OCI-LY1 (cell line): Measurements from ENCODE around the gene PHF8.

Experiments
- H2AFZ ChIP-seq: fragments of 200-600 bp; sonication (generic), shearing (Covaris generic); 2 replicates; pipeline ENCODE4 v1.6.0; 2014; ENCODE audit warnings: antibody characterized with exemption, mild to moderate bottlenecking, low read length
- H3F3A ChIP-seq: fragments of 200-600 bp; sonication (generic), shearing (Covaris generic); 2 replicates; pipeline ENCODE4 v1.6.0; 2014; ENCODE audit warnings: mild to moderate bottlenecking, antibody characterized with exemption, low read length, moderate library complexity; ENCODE audit not compliant: insufficient read depth
- H3K27ac ChIP-seq: fragments of 200-600 bp; sonication (generic); 2 replicates; pipeline ENCODE4 v1.5.1; 2014; ENCODE audit warnings: low read length, mixed run types, mild to moderate bottlenecking, low read depth; ENCODE audit not compliant: poor library complexity, severe bottlenecking
- H3K27me3 ChIP-seq: fragments of 200-600 bp; sonication (generic); 2 replicates; pipeline ENCODE4 v1.6.0; 2014; ENCODE audit warnings: antibody characterized with exemption, mild to moderate bottlenecking, low read length, moderate library complexity; ENCODE audit not compliant: insufficient read depth
- H3K36me3 ChIP-seq: fragments of 200-600 bp; sonication (generic); 2 replicates; pipeline ENCODE4 v1.6.1; 2014; ENCODE audit warnings: mild to moderate bottlenecking, antibody characterized with exemption, low read length, moderate library complexity, mixed read lengths; ENCODE audit not compliant: insufficient read depth
- H3K4me1 ChIP-seq: fragments of 200-600 bp; sonication (generic); 2 replicates; pipeline ENCODE4 v1.5.1; 2014; ENCODE audit warnings: mild to moderate bottlenecking, low read length, moderate library complexity; ENCODE audit not compliant: insufficient read depth, severe bottlenecking
- H3K4me2 ChIP-seq: fragments of 200-600 bp; sonication (generic), shearing (Covaris generic); 2 replicates; pipeline ENCODE4 v1.6.1; 2014; ENCODE audit warnings: low read length
- H3K4me3 ChIP-seq: fragments of 200-600 bp; sonication (generic); 2 replicates; pipeline ENCODE4 v1.5.1; 2014; ENCODE audit warnings: low read length, low read depth, mild to moderate bottlenecking, mixed read lengths; ENCODE audit not compliant: poor library complexity, severe bottlenecking
- H3K79me2 ChIP-seq: fragments of 200-600 bp; shearing (Covaris generic); 2 replicates; pipeline ENCODE4 v1.6.1; 2016; ENCODE audit warnings: mixed run types, low read length, mixed read lengths; ENCODE audit not compliant: insufficient read depth
- H3K9ac ChIP-seq: fragments of 200-600 bp; sonication (generic), shearing (Covaris generic); 2 replicates; pipeline ENCODE4 v1.6.1; 2014; ENCODE audit warnings: mild to moderate bottlenecking, low read length, mixed read lengths
- H3K9me2 ChIP-seq: fragments of 200-600 bp; sonication (generic), shearing (Covaris generic); 2 replicates; pipeline ENCODE4 v1.6.1; 2014; ENCODE audit warnings: low read depth, mild to moderate bottlenecking, low read length, mixed read lengths
- H3K9me3 ChIP-seq: fragments of 200-600 bp; shearing (Covaris generic); 2 replicates; pipeline ENCODE4 v1.6.1; 2014; ENCODE audit warnings: low read length, mixed read lengths
- H4K20me1 ChIP-seq: fragments of 200-600 bp; sonication (generic), shearing (Covaris generic); 2 replicates; pipeline ENCODE4 v1.6.0; 2016; ENCODE audit warnings: mild to moderate bottlenecking, low read length; ENCODE audit not compliant: insufficient read depth
- EZH2 ChIP-seq: fragments of 200-600 bp; sonication (generic), shearing (Covaris generic); IDR thresholded peaks from 2 replicates; pipeline ENCODE4 v1.8.0; 2017; ENCODE audit warnings: borderline replicate concordance, mixed run types, mild to moderate bottlenecking, antibody characterized with exemption, low read length, moderate library complexity, mixed read lengths
- TF ChIP-seq, protein P1 (sequence below): fragments of 200-600 bp; sonication (generic), shearing (Covaris generic); IDR thresholded peaks from 2 replicates; pipeline ENCODE4 v1.5.1; 2017; ENCODE audit warnings: mild to moderate bottlenecking, antibody characterized with exemption, low read length, moderate library complexity, mixed read lengths

The PHF8 gene

DNA sequence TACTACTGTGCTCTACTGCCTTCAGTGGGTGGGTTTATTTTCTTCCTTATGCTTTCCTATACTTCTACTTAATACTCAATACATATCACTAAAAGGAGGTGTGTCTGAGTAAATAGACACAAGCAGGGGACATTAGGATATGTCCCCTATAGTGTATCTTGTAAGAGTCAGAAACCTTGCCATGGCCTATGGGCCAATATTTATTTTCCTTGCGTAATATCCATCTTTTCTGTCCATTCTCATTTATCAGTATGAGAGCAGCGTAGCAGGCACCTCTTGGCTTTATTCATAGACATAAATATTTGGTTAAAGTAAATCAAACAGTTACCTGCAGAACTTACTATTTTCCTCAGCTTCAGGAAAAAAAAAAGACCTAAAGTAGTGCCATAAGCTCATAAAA is 46.6 kb upstream of the PHF8 start:
- no peak overlapping the region for H3K9ac ChIP-seq
- no peak for TF ChIP-seq EZH2
- TF ChIP-seq, protein P1, sequence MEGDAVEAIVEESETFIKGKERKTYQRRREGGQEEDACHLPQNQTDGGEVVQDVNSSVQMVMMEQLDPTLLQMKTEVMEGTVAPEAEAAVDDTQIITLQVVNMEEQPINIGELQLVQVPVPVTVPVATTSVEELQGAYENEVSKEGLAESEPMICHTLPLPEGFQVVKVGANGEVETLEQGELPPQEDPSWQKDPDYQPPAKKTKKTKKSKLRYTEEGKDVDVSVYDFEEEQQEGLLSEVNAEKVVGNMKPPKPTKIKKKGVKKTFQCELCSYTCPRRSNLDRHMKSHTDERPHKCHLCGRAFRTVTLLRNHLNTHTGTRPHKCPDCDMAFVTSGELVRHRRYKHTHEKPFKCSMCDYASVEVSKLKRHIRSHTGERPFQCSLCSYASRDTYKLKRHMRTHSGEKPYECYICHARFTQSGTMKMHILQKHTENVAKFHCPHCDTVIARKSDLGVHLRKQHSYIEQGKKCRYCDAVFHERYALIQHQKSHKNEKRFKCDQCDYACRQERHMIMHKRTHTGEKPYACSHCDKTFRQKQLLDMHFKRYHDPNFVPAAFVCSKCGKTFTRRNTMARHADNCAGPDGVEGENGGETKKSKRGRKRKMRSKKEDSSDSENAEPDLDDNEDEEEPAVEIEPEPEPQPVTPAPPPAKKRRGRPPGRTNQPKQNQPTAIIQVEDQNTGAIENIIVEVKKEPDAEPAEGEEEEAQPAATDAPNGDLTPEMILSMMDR: no peak
- H3K27me3 ChIP-seq: no peaks in the 10 kb centered on the region
- H3K9me3 ChIP-seq: no peaks in the 10 kb centered on the region
- no peak overlapping the region for H2AFZ ChIP-seq
- no peaks in the 10 kb centered on the region for H4K20me1 ChIP-seq
- no peaks in the 10 kb centered on the region for H3K9me2 ChIP-seq
- no peak overlapping the region for H3K4me3 ChIP-seq
- no peaks in the 10 kb centered on the region for H3K79me2 ChIP-seq
- no peak overlapping the region for H3K27ac ChIP-seq
- H3F3A ChIP-seq: no peaks in the 10 kb centered on the region
- H3K36me3 ChIP-seq: no peaks in the 10 kb centered on the region
- no peak overlapping the region for H3K4me2 ChIP-seq
- H3K4me1 ChIP-seq: no peaks in the 10 kb centered on the region

GRCh38 chrX:54089191-54089590 is 44.9 kb upstream of the PHF8 start:
- Histone ChIP-seq H3K4me1 (no peaks in the 10 kb centered on the region), H3K4me2 (no peak overlapping the region), H3F3A (no peaks in the 10 kb centered on the region), H3K27ac (no peak overlapping the region), H3K27me3 (no peaks in the 10 kb centered on the region), H3K9me2 (no peaks in the 10 kb centered on the region), H3K79me2 (no peaks in the 10 kb centered on the region), H2AFZ (no peak overlapping the region), H3K36me3 (no peaks in the 10 kb centered on the region), H4K20me1 (no peaks in the 10 kb centered on the region), H3K9ac (no peak overlapping the region), H3K4me3 (no peak overlapping the region), H3K9me3 (no peaks in the 10 kb centered on the region)
- no peak for TF ChIP-seq EZH2
- TF ChIP-seq, protein P1: no peak

DNA sequence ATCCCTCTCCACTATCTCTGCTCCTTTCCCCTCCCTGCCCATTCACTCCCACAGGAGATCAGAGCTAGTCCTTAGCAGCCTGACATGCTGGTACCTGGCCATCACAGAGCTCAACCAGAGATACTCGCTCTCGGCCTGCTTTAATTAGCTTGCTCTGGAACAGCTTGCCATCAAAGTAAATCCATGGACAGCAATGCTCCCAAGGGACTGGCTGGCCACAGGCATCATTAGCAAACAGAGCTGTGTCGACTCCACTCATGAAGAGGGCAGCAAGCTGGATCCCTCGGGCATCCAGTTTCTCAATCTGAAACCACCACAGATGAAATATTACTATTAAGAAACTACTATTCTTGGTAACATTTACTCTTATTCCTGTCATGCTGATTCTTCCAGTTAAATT is 43.4 kb upstream of the PHF8 start:
- TF ChIP-seq EZH2: no peak
- TF ChIP-seq, protein P1: no peak

More for the DNA sequence above, 43.4 kb upstream of the PHF8 start:
- Histone ChIP-seq H3K9ac (no peak overlapping the region), H3K9me3 (no peaks in the 10 kb centered on the region), H3F3A (no peaks in the 10 kb centered on the region), H3K4me3 (no peak overlapping the region), H3K79me2 (no peaks in the 10 kb centered on the region), H3K9me2 (no peaks in the 10 kb centered on the region), H4K20me1 (no peaks in the 10 kb centered on the region), H3K27me3 (no peaks in the 10 kb centered on the region), H2AFZ (no peak overlapping the region), H3K4me2 (no peak overlapping the region), H3K36me3 (no peaks in the 10 kb centered on the region), H3K27ac (no peak overlapping the region), H3K4me1 (no peaks in the 10 kb centered on the region)
